HCT116 (cell line): ENCODE data around the gene DENND6A. TPM values are rescaled to one million over a fixed set of nuclear protein-coding genes. Genes with fewer than 3 reads are reported as not detected.
A peak's percentile ranks its signal among the peaks of the same experiment; 100 is the strongest.

Experiments
- ATAC-seq: fragments of 200-7000 bp; cut with Tn5 transposase; 2 replicates; pipeline ENCODE4 v1.9.1; 2020; ENCODE audit warnings: mild to moderate bottlenecking, moderate library complexity
- BruUV-seq: library from RNA; stranded (reverse); fragments of 400-500 nt; replicated peaks from 2 replicates; lab custom pipeline; 2021; lab: Mats Ljungman, UMichigan
- CTCF ChIA-PET: fragments of 300-600 bp; sonication (Branson Sonifier 250); formaldehyde crosslinking; loops from one replicate; lab custom pipeline; 2021; ENCODE audit warnings: antibody characterized with exemption; lab: Charles Lee
- POLR2A ChIA-PET: fragments of 300-600, 350-600 bp; sonication (Branson Sonifier 250); formaldehyde crosslinking; loops from one replicate; lab custom pipeline; 2021; ENCODE audit warnings: antibody characterized with exemption; lab: Charles Lee
- RAD21 ChIA-PET, 2 experiments: fragments of 300-600 bp; sonication (Branson Sonifier 250); formaldehyde crosslinking; loops; one replicate each; lab custom pipeline; 2023; ENCODE audit warnings: low total read pairs in 2 of 2; ENCODE audit not compliant: uncharacterized antibody in 2 of 2, unreplicated experiment in 2 of 2, low non-redundant PET in 1 of 2; lab: Charles Lee
- DNase-seq: peaks from one replicate; pipeline ENCODE4 v3.0.0-alpha.2; 2010; ENCODE audit warnings: low read depth, low spot score
- H2AFZ ChIP-seq: fragments of 200-600 bp; shearing (Covaris generic), sonication (generic); 2 replicates; pipeline ENCODE4 v1.6.1; 2017; ENCODE audit warnings: low read depth, mixed run types, mixed read lengths, antibody characterized with exemption, low read length; ENCODE audit not compliant: poor library complexity, severe bottlenecking
- H3K27ac ChIP-seq: 2 replicates; pipeline ENCODE4 v1.5.1; 2012; ENCODE audit warnings: low read depth, low read length
- H3K27me3 ChIP-seq: fragments of 200-600 bp; sonication (generic); 2 replicates; pipeline ENCODE4 v1.6.1; 2016; ENCODE audit warnings: mixed run types, low read length, mixed read lengths; ENCODE audit not compliant: insufficient read depth
- H3K36me3 ChIP-seq, 2 experiments: fragments of 200-500 bp in 1 of 2; fragments of 200-600 bp in 1 of 2; sonication (Bioruptor generic) in 1 of 2; sonication (generic) in 1 of 2; 2 replicates each; pipeline versions ENCODE4 v1.5.1 to v1.6.1; 2014 to 2016; ENCODE audit warnings: low read length in 2 of 2, inconsistent platforms in 1 of 2, mixed read lengths in 1 of 2, mixed run types in 1 of 2; ENCODE audit not compliant: insufficient read depth in 2 of 2, control insufficient read depth in 1 of 2
- H3K4me1 ChIP-seq, 2 experiments: fragments of 200-600 bp in 1 of 2; sonication (generic) in 1 of 2; 2 replicates each; pipeline versions ENCODE4 v1.5.1 to v1.6.1; 2012 to 2017; ENCODE audit warnings: low read length in 2 of 2, inconsistent platforms in 1 of 2, mild to moderate bottlenecking in 1 of 2, mixed read lengths in 1 of 2, mixed run types in 1 of 2, moderate library complexity in 1 of 2; ENCODE audit not compliant: insufficient read depth in 2 of 2, control insufficient read depth in 1 of 2
- H3K4me2 ChIP-seq: fragments of 200-600 bp; sonication (generic); 2 replicates; pipeline ENCODE4 v1.6.1; 2017; ENCODE audit warnings: mixed run types, low read length, mixed read lengths
- H3K4me3 ChIP-seq, 2 experiments: fragments of 200-600 bp in 1 of 2; sonication (generic) in 1 of 2; replicated peaks in 1 of 2; 2 replicates each; pipeline ENCODE4 v1.5.1; 2011 to 2016; ENCODE audit warnings: low read length in 2 of 2, control low read depth in 1 of 2, low read depth in 1 of 2, mild to moderate bottlenecking in 1 of 2, mixed read lengths in 1 of 2, mixed run types in 1 of 2
- H3K79me2 ChIP-seq: fragments of 200-600 bp; sonication (generic); 2 replicates; pipeline ENCODE4 v1.6.1; 2017; ENCODE audit warnings: mild to moderate bottlenecking, mixed run types, low read length, moderate library complexity, mixed read lengths; ENCODE audit not compliant: insufficient read depth
- H3K9ac ChIP-seq: fragments of 200-600 bp; sonication (generic); 2 replicates; pipeline ENCODE4 v1.6.1; 2016; ENCODE audit warnings: low read length, mixed read lengths
- H3K9me2 ChIP-seq: fragments of 200-600 bp; sonication (generic), shearing (Covaris generic); 2 replicates; pipeline ENCODE4 v1.6.1; 2017; ENCODE audit warnings: mixed run types, mild to moderate bottlenecking, moderate library complexity; ENCODE audit not compliant: insufficient read depth
- H3K9me3 ChIP-seq, 2 experiments: fragments of 200-500 bp in 1 of 2; fragments of 200-600 bp in 1 of 2; sonication (Bioruptor generic) in 1 of 2; sonication (generic) in 1 of 2; 2 replicates each; pipeline ENCODE4 v1.6.1; 2014 to 2017; ENCODE audit warnings: low read length in 2 of 2, mixed read lengths in 2 of 2, inconsistent platforms in 1 of 2, low read depth in 1 of 2, mild to moderate bottlenecking in 1 of 2, mixed run types in 1 of 2, moderate library complexity in 1 of 2; ENCODE audit not compliant: control insufficient read depth in 1 of 2, insufficient read depth in 1 of 2
- H4K20me1 ChIP-seq: fragments of 200-600 bp; sonication (generic), shearing (Covaris generic); 2 replicates; pipeline ENCODE4 v1.6.1; 2017; ENCODE audit warnings: mixed run types, mild to moderate bottlenecking, moderate library complexity; ENCODE audit not compliant: insufficient read depth
- EZH2 ChIP-seq: fragments of 200-600 bp; sonication (generic); IDR thresholded peaks from 2 replicates; pipeline ENCODE4 v1.6.1; 2017; ENCODE audit warnings: antibody characterized with exemption, mixed run types
- FOSL1 ChIP-seq: IDR thresholded peaks from 2 replicates; pipeline ENCODE4 v1.6.1; 2012; ENCODE audit warnings: low read depth
- JUND ChIP-seq: IDR thresholded peaks from 2 replicates; pipeline ENCODE4 v1.6.1; 2012
- SIN3A ChIP-seq: IDR thresholded peaks from 2 replicates; pipeline ENCODE4 v1.6.1; 2012; ENCODE audit warnings: low read depth
- TCF7L2 ChIP-seq: IDR thresholded peaks from 2 replicates; pipeline ENCODE4 v1.7.0; 2011; ENCODE audit warnings: borderline replicate concordance, inconsistent platforms; ENCODE audit not compliant: insufficient read depth, insufficient read length; ENCODE audit errors: extremely low read depth
- YY1 ChIP-seq: IDR thresholded peaks from 2 replicates; pipeline ENCODE4 v1.6.1; 2011; ENCODE audit warnings: low read length, low read depth, moderate library complexity, mild to moderate bottlenecking; ENCODE audit not compliant: insufficient replicate concordance; ENCODE audit errors: extremely low read depth
- ZBTB33 ChIP-seq: IDR thresholded peaks from 2 replicates; pipeline ENCODE4 v1.6.1; 2011; ENCODE audit warnings: mild to moderate bottlenecking, low read length, moderate library complexity; ENCODE audit not compliant: insufficient replicate concordance; ENCODE audit errors: extremely low read depth
- ZNF274 ChIP-seq: fragments of 200-500 bp; sonication (Bioruptor generic); IDR thresholded peaks from 2 replicates; pipeline ENCODE4 v1.6.1; 2014; ENCODE audit warnings: mild to moderate bottlenecking, low read depth, low read length, inconsistent platforms
- intact Hi-C: fragments of 100-400 bp; cut with micrococcal nuclease; formaldehyde crosslinking; loops from 2 replicates; pipeline ENCODE4 v1.10.0; 2022
- total RNA-seq: library from RNA; stranded (reverse); gene quantifications from one replicate; pipeline ENCODE4 v1.2.1, GENCODE V29; 2021; ENCODE audit not compliant: unreplicated experiment
- TF ChIP-seq, protein P1 (sequence below): IDR thresholded peaks from 2 replicates; pipeline ENCODE4 v1.6.1; 2012; ENCODE audit warnings: low read depth

Gene DENND6A
- total RNA-seq, 1 experiment from 2014 or later = 22.3 TPM

DNA sequence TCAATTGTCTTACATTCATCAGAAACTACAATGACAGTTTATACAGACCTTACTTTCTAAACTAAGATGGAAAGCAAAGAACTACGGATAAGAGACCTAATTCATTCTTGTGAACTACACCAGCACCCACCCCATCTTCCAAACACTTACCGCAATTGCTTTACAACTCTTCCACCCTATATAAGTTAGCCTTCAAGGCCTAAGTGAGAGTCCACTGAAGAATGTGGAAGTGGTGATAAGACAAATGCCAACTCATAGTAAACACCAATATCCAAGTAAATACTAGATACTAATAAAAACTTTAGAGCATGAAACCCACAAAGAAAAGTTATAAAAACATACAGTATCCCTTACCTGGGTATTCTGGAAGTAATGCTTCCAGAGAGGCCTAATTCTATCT lies 109.3 kb downstream of the DENND6A start:
- ChIA-PET RAD21 (no interaction called here), CTCF (no interaction called here), POLR2A (no interaction called here)
- intact Hi-C loops = loop anchor here (1.0 to 10.0 kb wide), 2 partner anchors 186 to 409 kb away; no protein-coding TSS in a partner anchor
- Histone ChIP-seq H3K9me2 (no peaks in the 10 kb centered on the region), H3K4me2 (no peak overlapping the region), H2AFZ (no peak overlapping the region), H3K9ac (no peak overlapping the region), H4K20me1 (peaks cover 7% of the 10 kb centered on the region), H3K9me3 (no peaks in the 10 kb centered on the region), H3K79me2 (peaks cover 98% of the 10 kb centered on the region), H3K36me3 (peaks cover 8 to 17% of the 10 kb centered on the region in 2 experiments; a peak in 3 of 4 replicates), H3K4me1 (peaks cover 0 to 5% of the 10 kb centered on the region in 2 experiments; a peak in 1 of 4 replicates), H3K27ac (no peak overlapping the region), H3K27me3 (no peaks in the 10 kb centered on the region), H3K4me3 (no peak overlapping the region)
- BruUV-seq = TSS peak; percentile 4
- DNase-seq = no peak
- ATAC-seq = no peak
- no peak for TF ChIP-seq JUND
- no peak for TF ChIP-seq EZH2
- TF ChIP-seq, protein P1, sequence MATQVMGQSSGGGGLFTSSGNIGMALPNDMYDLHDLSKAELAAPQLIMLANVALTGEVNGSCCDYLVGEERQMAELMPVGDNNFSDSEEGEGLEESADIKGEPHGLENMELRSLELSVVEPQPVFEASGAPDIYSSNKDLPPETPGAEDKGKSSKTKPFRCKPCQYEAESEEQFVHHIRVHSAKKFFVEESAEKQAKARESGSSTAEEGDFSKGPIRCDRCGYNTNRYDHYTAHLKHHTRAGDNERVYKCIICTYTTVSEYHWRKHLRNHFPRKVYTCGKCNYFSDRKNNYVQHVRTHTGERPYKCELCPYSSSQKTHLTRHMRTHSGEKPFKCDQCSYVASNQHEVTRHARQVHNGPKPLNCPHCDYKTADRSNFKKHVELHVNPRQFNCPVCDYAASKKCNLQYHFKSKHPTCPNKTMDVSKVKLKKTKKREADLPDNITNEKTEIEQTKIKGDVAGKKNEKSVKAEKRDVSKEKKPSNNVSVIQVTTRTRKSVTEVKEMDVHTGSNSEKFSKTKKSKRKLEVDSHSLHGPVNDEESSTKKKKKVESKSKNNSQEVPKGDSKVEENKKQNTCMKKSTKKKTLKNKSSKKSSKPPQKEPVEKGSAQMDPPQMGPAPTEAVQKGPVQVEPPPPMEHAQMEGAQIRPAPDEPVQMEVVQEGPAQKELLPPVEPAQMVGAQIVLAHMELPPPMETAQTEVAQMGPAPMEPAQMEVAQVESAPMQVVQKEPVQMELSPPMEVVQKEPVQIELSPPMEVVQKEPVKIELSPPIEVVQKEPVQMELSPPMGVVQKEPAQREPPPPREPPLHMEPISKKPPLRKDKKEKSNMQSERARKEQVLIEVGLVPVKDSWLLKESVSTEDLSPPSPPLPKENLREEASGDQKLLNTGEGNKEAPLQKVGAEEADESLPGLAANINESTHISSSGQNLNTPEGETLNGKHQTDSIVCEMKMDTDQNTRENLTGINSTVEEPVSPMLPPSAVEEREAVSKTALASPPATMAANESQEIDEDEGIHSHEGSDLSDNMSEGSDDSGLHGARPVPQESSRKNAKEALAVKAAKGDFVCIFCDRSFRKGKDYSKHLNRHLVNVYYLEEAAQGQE = no peak
- TF ChIP-seq TCF7L2 = no peak
- TF ChIP-seq SIN3A = no peak
- no peak for TF ChIP-seq YY1
- no peak for TF ChIP-seq ZBTB33
- TF ChIP-seq FOSL1 = no peak
- no peak for TF ChIP-seq ZNF274
